GM23248 (cell line): Measurements from ENCODE around the gene NHSL2.

Experiments used
- EZH2 ChIP-seq: fragments of 200-600 bp; sonication (generic); IDR thresholded peaks from 2 replicates; pipeline ENCODE4 v1.6.1; 2018; ENCODE audit warnings: antibody characterized with exemption, mild to moderate bottlenecking; ENCODE audit not compliant: insufficient read depth, poor library complexity, severe bottlenecking
- EZH2phosphoT487 ChIP-seq: fragments of 200-600 bp; sonication (generic); IDR thresholded peaks from 2 replicates; pipeline ENCODE4 v1.6.1; 2018; ENCODE audit warnings: antibody characterized with exemption, moderate library complexity, mild to moderate bottlenecking, low read depth; ENCODE audit not compliant: insufficient read depth

DNA sequence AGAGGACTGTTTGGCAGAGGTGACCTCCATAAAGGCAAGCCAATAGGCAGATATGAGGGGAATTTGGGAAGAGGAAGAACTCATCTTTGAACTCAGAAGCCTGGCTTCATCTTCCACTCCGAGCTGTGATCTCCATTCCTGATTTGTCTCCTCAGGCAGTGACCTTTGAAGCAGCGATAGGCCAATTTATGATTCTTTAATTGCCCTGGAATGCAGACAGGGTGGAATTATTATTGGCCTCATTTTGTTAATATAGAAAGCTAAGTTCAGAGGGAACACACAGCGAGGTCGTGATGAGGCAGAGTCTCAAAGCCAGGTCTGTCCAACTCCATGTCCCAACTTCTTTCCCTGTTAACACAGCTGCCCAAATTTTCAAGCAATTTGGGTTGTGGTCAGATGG, 204.2 kb downstream of the NHSL2 start:
- TF ChIP-seq EZH2phosphoT487 (no peak), EZH2 (no peak)
